Endothelial cell of umbilical vein (primary cell): ENCODE measurements around the gene ZNF780A. TPM values are rescaled to one million over a fixed set of nuclear protein-coding genes. Genes with fewer than 3 reads are reported as not detected.

Experiments used
- BruUV-seq: library from RNA; stranded (reverse); fragments of 400-500 nt; replicated peaks from 2 replicates; lab custom pipeline; 2021; lab: Mats Ljungman, UMichigan
- CTCF ChIA-PET: fragments of 300-600, 350-600 bp; sonication (Branson Sonifier 250); formaldehyde crosslinking; loops from one replicate; lab custom pipeline; 2021; ENCODE audit warnings: antibody characterized with exemption, inconsistent platforms; lab: Charles Lee
- POLR2A ChIA-PET: fragments of 300-600, 350-600 bp; sonication (Branson Sonifier 250); formaldehyde crosslinking; loops from one replicate; lab custom pipeline; 2021; ENCODE audit warnings: antibody characterized with exemption, inconsistent platforms; lab: Charles Lee
- DNase-seq: peaks from one replicate; pipeline ENCODE4 v3.0.0-alpha.2; 2011; ENCODE audit warnings: low read depth, low spot score
- FAIRE-seq: peaks from 2 replicates; lab custom pipeline; 2011; peaks lifted over from hg19 to GRCh38; lab: Jason Lieb, UNC
- H2AFZ ChIP-seq: 2 replicates; pipeline ENCODE4 v1.6.0; 2012; ENCODE audit warnings: low read depth, low read length, control low read depth, inconsistent platforms
- H3K27ac ChIP-seq: 2 replicates; pipeline ENCODE4 v1.5.1; 2011; ENCODE audit warnings: low read depth, mild to moderate bottlenecking, control low read depth, low read length, moderate library complexity; ENCODE audit not compliant: insufficient read depth
- H3K27me3 ChIP-seq, 2 experiments: 2 replicates each; pipeline versions ENCODE4 v1.6.0 to v1.6.1; 2011; ENCODE audit warnings: low read length in 2 of 2, mixed read lengths in 1 of 2; ENCODE audit not compliant: control insufficient read depth in 2 of 2, insufficient read depth in 2 of 2
- H3K36me3 ChIP-seq, 2 experiments: 2 replicates in 1 of 2; 3 replicates in 1 of 2; pipeline ENCODE4 v1.5.1; 2011; ENCODE audit warnings: low read length in 2 of 2, mild to moderate bottlenecking in 1 of 2, moderate library complexity in 1 of 2; ENCODE audit not compliant: control insufficient read depth in 2 of 2, insufficient read depth in 2 of 2; ENCODE audit errors: extremely low read depth in 1 of 2
- H3K4me1 ChIP-seq: 3 replicates; pipeline ENCODE4 v1.5.1; 2011; ENCODE audit warnings: mild to moderate bottlenecking, low read length; ENCODE audit not compliant: control insufficient read depth, insufficient read depth; ENCODE audit errors: extremely low read depth
- H3K4me2 ChIP-seq: 2 replicates; pipeline ENCODE4 v1.6.1; 2011; ENCODE audit warnings: low read length, control low read depth, mixed read lengths; ENCODE audit not compliant: insufficient read depth
- H3K4me3 ChIP-seq, 3 experiments: fragments of 200-600 bp in 1 of 3; sonication (generic), shearing (Covaris generic) in 1 of 3; replicated peaks in 1 of 3; 2 replicates each; pipeline ENCODE4 v1.5.1; 2011 to 2016; ENCODE audit warnings: control low read depth in 3 of 3, low read length in 3 of 3, mild to moderate bottlenecking in 2 of 3, inconsistent platforms in 1 of 3, low read depth in 1 of 3, moderate library complexity in 1 of 3; ENCODE audit not compliant: insufficient read depth in 1 of 3
- H3K79me2 ChIP-seq: 2 replicates; pipeline ENCODE4 v1.6.0; 2012; ENCODE audit warnings: low read length, inconsistent platforms; ENCODE audit not compliant: control insufficient read depth, insufficient read depth
- H3K9ac ChIP-seq: replicated peaks from 2 replicates; pipeline ENCODE3; 2011; ENCODE audit warnings: low read length, control low read depth; ENCODE audit not compliant: insufficient read depth; ENCODE audit errors: extremely low read depth
- H3K9me1 ChIP-seq: replicated peaks from 3 replicates; pipeline ENCODE4 v1.6.0; 2011; ENCODE audit warnings: mild to moderate bottlenecking, low read length; ENCODE audit not compliant: control insufficient read depth, insufficient read depth; ENCODE audit errors: extremely low read depth
- H3K9me3 ChIP-seq: replicated peaks from 2 replicates; pipeline ENCODE4 v1.5.1; 2012; ENCODE audit warnings: low read length, inconsistent platforms; ENCODE audit not compliant: control insufficient read depth, insufficient read depth
- H4K20me1 ChIP-seq: replicated peaks from 2 replicates; pipeline ENCODE3; 2011; ENCODE audit warnings: mild to moderate bottlenecking, low read length; ENCODE audit not compliant: control insufficient read depth, insufficient read depth; ENCODE audit errors: extremely low read depth
- EZH2 ChIP-seq: IDR thresholded peaks from 2 replicates; pipeline ENCODE4 v1.6.1; 2012; ENCODE audit warnings: borderline replicate concordance, low read depth, mild to moderate bottlenecking, moderate library complexity, low read length, inconsistent platforms; ENCODE audit not compliant: severe bottlenecking
- FOS ChIP-seq: IDR thresholded peaks from 2 replicates; pipeline ENCODE4 v1.6.1; 2011; ENCODE audit warnings: mild to moderate bottlenecking, low read length, moderate library complexity, borderline replicate concordance; ENCODE audit not compliant: insufficient read depth
- GATA2 ChIP-seq: IDR thresholded peaks from 2 replicates; pipeline ENCODE4 v1.7.0; 2011; ENCODE audit warnings: low read depth, mild to moderate bottlenecking, moderate library complexity, mixed read lengths, low read length; ENCODE audit not compliant: insufficient read length, insufficient read depth
- JUN ChIP-seq: IDR thresholded peaks from 2 replicates; pipeline ENCODE4 v1.6.1; 2011; ENCODE audit warnings: borderline replicate concordance, low read depth; ENCODE audit not compliant: insufficient read length, insufficient read depth
- MYC ChIP-seq: IDR thresholded peaks from one replicate; pipeline ENCODE4 v1.6.1; 2011; ENCODE audit warnings: mild to moderate bottlenecking, low read depth, low read length
- POLR2A ChIP-seq: IDR thresholded peaks from 2 replicates; pipeline ENCODE4 v1.6.1; 2012; ENCODE audit warnings: low read depth, mild to moderate bottlenecking, control low read depth, low read length
- POLR2AphosphoS5 ChIP-seq: IDR thresholded peaks from 2 replicates; pipeline ENCODE4 v1.6.1; 2012; ENCODE audit warnings: low read depth, mild to moderate bottlenecking, control low read depth, low read length, moderate library complexity; ENCODE audit not compliant: insufficient read depth
- dilution Hi-C: fragments of 300-500 bp; cut with MboI; formaldehyde crosslinking; loops from one replicate; pipeline ENCODE4 v1.15.0; 2019; ENCODE audit warnings: low sequenced_read_pairs; ENCODE audit not compliant: extremely low pct_ligation_motif_present
- intact Hi-C: fragments of 100-400 bp; cut with micrococcal nuclease; formaldehyde crosslinking; loops from one replicate; pipeline ENCODE4 v1.10.0; 2022
- polyA plus RNA-seq, 4 experiments: library from polyadenylated mRNA; depleted of rRNA in 3 of 4; stranded (reverse) in 3 of 4; unstranded in 1 of 4; fragments of >200 nt; gene quantifications; 2 replicates each; pipeline versions ENCODE4 v1.2.1 to v1.2.3, GENCODE V29; 2011 to 2012; ENCODE audit warnings: missing spikeins in 1 of 4
- total RNA-seq: library from RNA; stranded (reverse); gene quantifications from 2 replicates; pipeline ENCODE4 v1.2.3, GENCODE V29; 2021
- TF ChIP-seq, protein P1 (sequence below): IDR thresholded peaks from 2 replicates; pipeline ENCODE4 v1.6.1; 2011; ENCODE audit not compliant: insufficient read depth, insufficient read length
- TF ChIP-seq, protein P2 (sequence below), 2 donors: IDR thresholded peaks; 1 replicate in 1 of 2; 2 replicates in 1 of 2; pipeline ENCODE4 v1.5.1; 2011; ENCODE audit warnings: low read length in 2 of 2, mild to moderate bottlenecking in 2 of 2, moderate library complexity in 2 of 2, control low read depth in 1 of 2, inconsistent platforms in 1 of 2, low read depth in 1 of 2; ENCODE audit not compliant: insufficient read depth in 1 of 2; ENCODE audit errors: extremely low read depth in 1 of 2

The ZNF780A gene
- total and polyA plus RNA-seq, 2 donors (not counting 3 experiments of a cell fraction or from before 2014, with no cell fraction given), result 7.3 to 11.6 TPM

DNA sequence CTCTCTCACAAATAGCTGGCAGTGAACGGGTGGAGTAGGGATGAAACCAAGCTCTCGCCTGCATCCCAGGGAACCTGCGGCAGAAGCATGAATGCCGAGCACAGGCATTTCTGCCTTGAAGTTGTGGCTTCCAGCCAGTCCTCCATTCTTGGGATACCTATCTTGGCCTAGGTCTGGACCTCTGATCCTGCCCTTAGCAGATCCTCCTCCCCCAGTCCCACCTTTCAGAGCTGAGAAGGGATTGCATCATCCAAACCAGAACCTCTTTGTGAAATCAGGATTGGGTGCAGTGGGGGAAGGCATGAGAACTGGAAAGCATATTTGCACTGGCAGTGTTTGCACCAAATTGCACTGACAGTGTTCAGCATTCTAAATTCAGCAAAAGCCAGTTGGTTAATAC, 5.8 kb downstream of the ZNF780A start:
- peaks cover 2 to 5% of the 10 kb centered on the region in 2 experiments for H3K36me3 ChIP-seq
- no peaks in the 10 kb centered on the region for H4K20me1 ChIP-seq
- H2AFZ ChIP-seq, result no peak overlapping the region
- H3K4me2 ChIP-seq, result no peak overlapping the region
- no peak overlapping the region for H3K4me3 ChIP-seq
- ChIA-PET POLR2A (no interaction called here), CTCF (no interaction called here)
- H3K4me1 ChIP-seq, result peaks cover 5% of the 10 kb centered on the region
- peaks cover 12% of the 10 kb centered on the region for H3K79me2 ChIP-seq
- no peak for TF ChIP-seq MYC
- TF ChIP-seq JUN, result no peak
- no peak for TF ChIP-seq GATA2
- no peak for TF ChIP-seq POLR2A
- TF ChIP-seq POLR2AphosphoS5, result no peak
- no peak for TF ChIP-seq EZH2
- TF ChIP-seq, protein P1, sequence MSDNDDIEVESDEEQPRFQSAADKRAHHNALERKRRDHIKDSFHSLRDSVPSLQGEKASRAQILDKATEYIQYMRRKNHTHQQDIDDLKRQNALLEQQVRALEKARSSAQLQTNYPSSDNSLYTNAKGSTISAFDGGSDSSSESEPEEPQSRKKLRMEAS, result no peak
- TF ChIP-seq FOS, result no peak
- TF ChIP-seq, protein P2, sequence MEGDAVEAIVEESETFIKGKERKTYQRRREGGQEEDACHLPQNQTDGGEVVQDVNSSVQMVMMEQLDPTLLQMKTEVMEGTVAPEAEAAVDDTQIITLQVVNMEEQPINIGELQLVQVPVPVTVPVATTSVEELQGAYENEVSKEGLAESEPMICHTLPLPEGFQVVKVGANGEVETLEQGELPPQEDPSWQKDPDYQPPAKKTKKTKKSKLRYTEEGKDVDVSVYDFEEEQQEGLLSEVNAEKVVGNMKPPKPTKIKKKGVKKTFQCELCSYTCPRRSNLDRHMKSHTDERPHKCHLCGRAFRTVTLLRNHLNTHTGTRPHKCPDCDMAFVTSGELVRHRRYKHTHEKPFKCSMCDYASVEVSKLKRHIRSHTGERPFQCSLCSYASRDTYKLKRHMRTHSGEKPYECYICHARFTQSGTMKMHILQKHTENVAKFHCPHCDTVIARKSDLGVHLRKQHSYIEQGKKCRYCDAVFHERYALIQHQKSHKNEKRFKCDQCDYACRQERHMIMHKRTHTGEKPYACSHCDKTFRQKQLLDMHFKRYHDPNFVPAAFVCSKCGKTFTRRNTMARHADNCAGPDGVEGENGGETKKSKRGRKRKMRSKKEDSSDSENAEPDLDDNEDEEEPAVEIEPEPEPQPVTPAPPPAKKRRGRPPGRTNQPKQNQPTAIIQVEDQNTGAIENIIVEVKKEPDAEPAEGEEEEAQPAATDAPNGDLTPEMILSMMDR (IDR thresholded peaks at IDR 0.05; ENCODE audit: extremely low read depth in 1 of 2, insufficient read depth in 1 of 2, low read depth in 1 of 2, low read length in 2 of 2), result no peak
- no peak overlapping the region for H3K9ac ChIP-seq
- no peaks in the 10 kb centered on the region for H3K27me3 ChIP-seq
- no peak for DNase-seq
- FAIRE-seq, result no peak
- H3K9me3 ChIP-seq, result no peaks in the 10 kb centered on the region
- no TSS peak for BruUV-seq
- intact Hi-C loops (no loop called here), dilution Hi-C loops (no loop called here)
- no peaks in the 10 kb centered on the region for H3K9me1 ChIP-seq
- no peak overlapping the region for H3K27ac ChIP-seq
